ENCODE results near the gene NFKBIE.

The NFKBIE gene

GRCh38 chr6:44258325-44258863 is 7.0 kb downstream of the NFKBIE start:
- no peak for DNase-seq (ENCODE audit: low read depth in 3 of 3)

- DNase-seq (ENCODE audit: low read depth in 3 of 3) = no peak
These were observed 7.5 kb downstream of the NFKBIE start for GRCh38 chr6:44257753-44258324.

- DNase-seq (ENCODE audit: low read depth in 3 of 3) = no peak
These were observed 8.2 kb downstream of the NFKBIE start, which contains the start of gene SLC35B2 for GRCh38 chr6:44257025-44257752. Gene SLC35B2 (minus strand): TSS chr6:44257528. CDS start chr6:44257410, 118 bp downstream.

GRCh38 chr6:44256775-44257024 is 8.7 kb downstream of the NFKBIE start:
- no peak for DNase-seq (ENCODE audit: low read depth in 3 of 3)

- no peak for DNase-seq (ENCODE audit: low read depth in 3 of 3)
These were observed 9.2 kb downstream of the NFKBIE start for GRCh38 chr6:44255871-44256774.

GRCh38 chr6:44255105-44255808 is 10.1 kb downstream of the NFKBIE start:
- no peak for DNase-seq (ENCODE audit: low read depth in 3 of 3)

- no peak for DNase-seq (ENCODE audit: low read depth in 3 of 3)
These were observed 10.9 kb downstream of the NFKBIE start for GRCh38 chr6:44254191-44255104.

GRCh38 chr6:44253307-44254101 is 11.8 kb downstream of the NFKBIE start:
- peak in 1 of 3 donors; percentile 74 for DNase-seq (ENCODE audit: low read depth in 3 of 3)

- no peak for DNase-seq (ENCODE audit: low read depth in 3 of 3)
These were observed 13.5 kb downstream of the NFKBIE start for GRCh38 chr6:44251576-44252524.

GRCh38 chr6:44250718-44251123 is 14.6 kb downstream of the NFKBIE start:
- DNase-seq (ENCODE audit: low read depth in 3 of 3) = no peak

GRCh38 chr6:44250067-44250717 is 15.2 kb downstream of the NFKBIE start:
- DNase-seq (ENCODE audit: low read depth in 3 of 3) = no peak

- DNase-seq (ENCODE audit: low read depth in 3 of 3) = no peak
These were observed 16.1 kb downstream of the NFKBIE start for GRCh38 chr6:44249082-44249748.

GRCh38 chr6:44248579-44248978 is 16.8 kb downstream of the NFKBIE start:
- no peak for DNase-seq (ENCODE audit: low read depth in 3 of 3)

GRCh38 chr6:44247338-44248302 is 17.7 kb downstream of the NFKBIE start:
- DNase-seq (ENCODE audit: low read depth in 3 of 3) = peak; percentile 76 to 84 (median 80)

- peak; percentile 94 to 97 (median 97) for DNase-seq (ENCODE audit: low read depth in 3 of 3)
These were observed 18.6 kb downstream of the NFKBIE start, which contains the start of gene HSP90AB1 for GRCh38 chr6:44246663-44247337. Gene HSP90AB1 (plus strand): TSS chr6:44247101. CDS start chr6:44248630, 1,529 bp downstream.

Measured in stimulated activated CD4-positive, alpha-beta T cell treated with anti-CD3 and anti-CD28 coated beads, TNF-alpha, amount 100 ng/mL, for 48 hours (primary cell).